Fibroblast of lung (primary cell): ENCODE measurements around the gene NF2. TPM values are rescaled to one million over a fixed set of nuclear protein-coding genes. Genes with fewer than 3 reads are reported as not detected.

Experiments used
- DNase-seq, 2 donors: peaks; one replicate each; pipeline versions ENCODE4 v3.0.0 to v3.0.0-alpha.2; 2010; ENCODE audit warnings: low read depth in 2 of 2
- H2AFZ ChIP-seq: 2 replicates; pipeline ENCODE4 v1.5.1; 2012; ENCODE audit warnings: low read length, control low read depth, inconsistent platforms
- H3K27ac ChIP-seq: 2 replicates; pipeline ENCODE4 v1.5.1; 2011; ENCODE audit warnings: low read length, control low read depth; ENCODE audit not compliant: insufficient read depth
- H3K27me3 ChIP-seq: 2 replicates; pipeline ENCODE4 v1.5.1; 2011; ENCODE audit warnings: mild to moderate bottlenecking, low read length; ENCODE audit not compliant: control insufficient read depth, insufficient read depth
- H3K36me3 ChIP-seq: 2 replicates; pipeline ENCODE4 v1.5.1; 2011; ENCODE audit warnings: low read length; ENCODE audit not compliant: control insufficient read depth, insufficient read depth
- H3K4me1 ChIP-seq: 2 replicates; pipeline ENCODE4 v1.5.1; 2011; ENCODE audit warnings: low read length; ENCODE audit not compliant: control insufficient read depth, insufficient read depth; ENCODE audit errors: extremely low read depth
- H3K4me2 ChIP-seq: 2 replicates; pipeline ENCODE4 v1.5.1; 2011; ENCODE audit warnings: low read length, control low read depth; ENCODE audit not compliant: insufficient read depth; ENCODE audit errors: extremely low read depth
- H3K4me3 ChIP-seq, 4 experiments: fragments of 200-600 bp in 1 of 4; sonication (generic) in 1 of 4; replicated peaks in 1 of 4; 2 replicates each; pipeline ENCODE4 v1.5.1; 2011 to 2016; ENCODE audit warnings: low read length in 4 of 4, low read depth in 3 of 4, mild to moderate bottlenecking in 3 of 4, control low read depth in 2 of 4, inconsistent platforms in 1 of 4, mixed read lengths in 1 of 4; ENCODE audit not compliant: insufficient read depth in 1 of 4; ENCODE audit errors: control extremely low read depth in 1 of 4
- H3K79me2 ChIP-seq: 2 replicates; pipeline ENCODE4 v1.5.1; 2012; ENCODE audit warnings: mild to moderate bottlenecking, low read length, inconsistent platforms; ENCODE audit not compliant: control insufficient read depth, insufficient read depth
- H3K9ac ChIP-seq: 2 replicates; pipeline ENCODE4 v1.5.1; 2011; ENCODE audit warnings: mild to moderate bottlenecking, low read length, control low read depth; ENCODE audit not compliant: insufficient read depth
- H3K9me3 ChIP-seq: 2 replicates; pipeline ENCODE4 v1.5.1; 2012; ENCODE audit warnings: low read depth, low read length; ENCODE audit not compliant: control insufficient read depth, insufficient read depth
- H4K20me1 ChIP-seq: 2 replicates; pipeline ENCODE4 v1.5.1; 2011; ENCODE audit warnings: low read length; ENCODE audit not compliant: control insufficient read depth, insufficient read depth; ENCODE audit errors: extremely low read depth
- EZH2 ChIP-seq: IDR thresholded peaks from 2 replicates; pipeline ENCODE4 v1.5.1; 2012; ENCODE audit warnings: low read length, control low read depth, mild to moderate bottlenecking; ENCODE audit errors: missing control alignments
- polyA plus RNA-seq, 2 donors: library from polyadenylated mRNA; depleted of rRNA in 1 of 2; stranded (reverse) in 1 of 2; unstranded in 1 of 2; fragments of >200 nt; gene quantifications; 2 replicates each; pipeline ENCODE4 v1.2.1, GENCODE V29; 2011 to 2012; ENCODE audit warnings: missing spikeins in 1 of 2
- total RNA-seq: library from RNA; depleted of rRNA; stranded (reverse); fragments of >200 nt; gene quantifications from 2 replicates; pipeline ENCODE4 v1.2.1, GENCODE V29; 2014
- TF ChIP-seq, protein P1 (sequence below), 2 donors: IDR thresholded peaks in 1 of 2; conservative IDR thresholded peaks in 1 of 2; 1 replicate in 1 of 2; 2 replicates in 1 of 2; pipeline ENCODE4 v1.5.1; 2011 to 2012; ENCODE audit warnings: low read length in 2 of 2, control low read depth in 1 of 2, inconsistent platforms in 1 of 2, low read depth in 1 of 2, mild to moderate bottlenecking in 1 of 2

NF2 gene
- total and polyA plus RNA-seq, 2 donors (not counting 1 experiment from before 2014, with no cell fraction given): 55.5 to 80.9 TPM

DNA sequence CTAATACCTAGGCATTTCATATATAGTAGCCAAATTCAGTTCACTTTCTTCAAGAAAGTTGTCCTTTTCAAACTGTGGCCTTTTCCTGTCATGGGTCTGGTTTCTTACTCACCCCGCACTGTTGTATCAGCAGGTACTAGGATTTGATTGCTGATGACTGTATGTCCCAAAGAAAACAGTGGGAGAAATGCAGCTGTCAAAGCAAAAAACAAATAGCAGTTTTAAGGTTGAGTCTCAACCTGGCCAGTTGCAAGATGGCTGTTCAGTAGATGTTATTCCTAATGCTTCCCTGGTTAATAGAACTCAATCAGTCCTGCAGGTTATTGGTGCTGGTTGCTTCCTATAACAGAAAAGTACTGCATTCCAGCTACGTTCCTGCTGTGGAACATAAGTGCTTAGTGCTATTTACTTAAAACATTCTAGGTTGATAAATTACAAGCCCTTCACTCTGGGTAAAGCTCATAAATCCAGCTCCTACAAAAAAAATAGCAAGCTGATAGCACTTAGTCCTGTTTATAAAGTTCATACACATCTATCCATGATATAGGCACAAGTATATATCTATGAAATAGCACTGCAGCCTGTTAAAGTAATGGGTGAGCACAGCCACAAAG is 26.6 kb downstream of the NF2 start:
- Histone ChIP-seq H3K4me3 (no peak overlapping the region), H3K79me2 (peaks cover 70% of the 10 kb centered on the region), H3K36me3 (no peaks in the 10 kb centered on the region), H3K9me3 (no peaks in the 10 kb centered on the region), H2AFZ (no peak overlapping the region), H4K20me1 (no peaks in the 10 kb centered on the region), H3K27me3 (no peaks in the 10 kb centered on the region), H3K4me1 (peaks cover 20% of the 10 kb centered on the region), H3K27ac (no peak overlapping the region), H3K4me2 (no peak overlapping the region), H3K9ac (no peak overlapping the region)
- TF ChIP-seq, protein P1, sequence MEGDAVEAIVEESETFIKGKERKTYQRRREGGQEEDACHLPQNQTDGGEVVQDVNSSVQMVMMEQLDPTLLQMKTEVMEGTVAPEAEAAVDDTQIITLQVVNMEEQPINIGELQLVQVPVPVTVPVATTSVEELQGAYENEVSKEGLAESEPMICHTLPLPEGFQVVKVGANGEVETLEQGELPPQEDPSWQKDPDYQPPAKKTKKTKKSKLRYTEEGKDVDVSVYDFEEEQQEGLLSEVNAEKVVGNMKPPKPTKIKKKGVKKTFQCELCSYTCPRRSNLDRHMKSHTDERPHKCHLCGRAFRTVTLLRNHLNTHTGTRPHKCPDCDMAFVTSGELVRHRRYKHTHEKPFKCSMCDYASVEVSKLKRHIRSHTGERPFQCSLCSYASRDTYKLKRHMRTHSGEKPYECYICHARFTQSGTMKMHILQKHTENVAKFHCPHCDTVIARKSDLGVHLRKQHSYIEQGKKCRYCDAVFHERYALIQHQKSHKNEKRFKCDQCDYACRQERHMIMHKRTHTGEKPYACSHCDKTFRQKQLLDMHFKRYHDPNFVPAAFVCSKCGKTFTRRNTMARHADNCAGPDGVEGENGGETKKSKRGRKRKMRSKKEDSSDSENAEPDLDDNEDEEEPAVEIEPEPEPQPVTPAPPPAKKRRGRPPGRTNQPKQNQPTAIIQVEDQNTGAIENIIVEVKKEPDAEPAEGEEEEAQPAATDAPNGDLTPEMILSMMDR (conservative IDR thresholded peaks at IDR 0.05 in 1 of 2, IDR thresholded peaks at IDR 0.05 in 1 of 2; ENCODE audit: low read depth in 1 of 2, low read length in 2 of 2): no peak
- TF ChIP-seq EZH2: no peak
- no peak for DNase-seq

DNA sequence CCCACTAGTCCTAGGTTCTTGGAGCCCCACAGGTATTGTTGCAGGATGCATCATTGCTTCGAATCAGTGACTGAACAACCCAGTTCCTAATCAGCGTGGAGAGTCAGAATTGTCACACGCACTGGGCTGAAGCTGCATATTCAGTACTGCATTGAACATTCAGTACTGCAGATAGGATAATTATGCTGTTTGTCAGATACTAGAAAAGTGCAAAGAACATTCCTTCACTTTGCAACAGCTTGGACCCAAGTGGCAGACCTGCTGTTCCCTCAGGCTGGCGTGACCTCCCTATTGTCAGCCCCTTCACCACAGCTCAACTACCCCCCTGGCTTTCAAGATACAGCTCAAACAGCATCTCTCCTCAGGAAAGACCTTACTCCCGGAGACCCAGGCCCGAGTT is 27.6 kb downstream of the NF2 start:
- Histone ChIP-seq H4K20me1 (no peaks in the 10 kb centered on the region), H3K79me2 (peaks cover 73% of the 10 kb centered on the region), H3K36me3 (no peaks in the 10 kb centered on the region), H3K9ac (no peak overlapping the region), H3K4me1 (peaks cover 17% of the 10 kb centered on the region), H2AFZ (no peak overlapping the region), H3K4me3 (no peak overlapping the region), H3K4me2 (no peak overlapping the region), H3K9me3 (no peaks in the 10 kb centered on the region), H3K27ac (no peak overlapping the region), H3K27me3 (no peaks in the 10 kb centered on the region)
- TF ChIP-seq, protein P1 (conservative IDR thresholded peaks at IDR 0.05 in 1 of 2, IDR thresholded peaks at IDR 0.05 in 1 of 2; ENCODE audit: low read depth in 1 of 2, low read length in 2 of 2): no peak
- TF ChIP-seq EZH2: no peak
- DNase-seq: no peak

DNA sequence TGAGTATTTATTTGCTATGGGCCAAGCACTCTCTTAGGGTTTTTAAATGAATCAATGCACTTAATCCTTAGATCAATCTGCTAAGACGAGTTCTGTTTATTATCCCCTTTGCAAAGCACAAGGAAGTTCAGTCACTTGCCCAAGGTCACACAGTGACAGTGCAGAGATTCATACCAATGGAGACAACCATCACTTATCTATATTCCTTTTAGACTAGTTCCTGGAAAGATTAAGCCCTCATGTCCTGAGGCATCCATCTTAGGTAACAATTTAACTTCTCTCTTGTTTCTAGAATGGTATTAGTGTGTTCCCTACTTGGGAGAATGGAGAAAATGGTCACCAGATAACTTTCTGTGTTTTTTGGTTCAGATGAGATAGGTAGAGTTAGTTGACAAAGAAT is 28.3 kb downstream of the NF2 start:
- H3K4me1 ChIP-seq: peaks cover 12% of the 10 kb centered on the region
- no peaks in the 10 kb centered on the region for H3K9me3 ChIP-seq
- H3K9ac ChIP-seq: no peak overlapping the region
- DNase-seq: no peak
- no peak overlapping the region for H3K27ac ChIP-seq
- H4K20me1 ChIP-seq: no peaks in the 10 kb centered on the region
- no peak for TF ChIP-seq EZH2
- TF ChIP-seq, protein P1 (conservative IDR thresholded peaks at IDR 0.05 in 1 of 2, IDR thresholded peaks at IDR 0.05 in 1 of 2; ENCODE audit: low read depth in 1 of 2, low read length in 2 of 2): no peak
- H3K4me2 ChIP-seq: no peak overlapping the region
- no peak overlapping the region for H2AFZ ChIP-seq
- no peaks in the 10 kb centered on the region for H3K27me3 ChIP-seq
- H3K4me3 ChIP-seq: no peak overlapping the region
- H3K36me3 ChIP-seq: no peaks in the 10 kb centered on the region
- peaks cover 79% of the 10 kb centered on the region for H3K79me2 ChIP-seq
